Mesenchymal stem cell (in vitro differentiated cells and primary cell): Measurements from ENCODE around the gene FRAS1.
"Not testable (repeated sequence)": the region's sequence is repeated elsewhere in the genome, so short reads cannot be mapped to it uniquely, and the experiment has no call there.

Experiments used
- DNase-seq: peaks from one replicate; pipeline ENCODE4 v3.0.0-alpha.2; 2013
- H2AFZ ChIP-seq: one replicate; pipeline ENCODE4 v1.6.1; 2013; ENCODE audit warnings: low read depth, mild to moderate bottlenecking, control low read depth, inconsistent platforms, low read length, moderate library complexity
- H2AK5ac ChIP-seq: 2 replicates; pipeline ENCODE4 v1.6.1; 2013; ENCODE audit warnings: low read length, moderate library complexity, mild to moderate bottlenecking, inconsistent platforms; ENCODE audit not compliant: severe bottlenecking
- H2BK120ac ChIP-seq: one replicate; pipeline ENCODE4 v1.6.1; 2013; ENCODE audit warnings: low read depth, mild to moderate bottlenecking, inconsistent platforms, low read length, moderate library complexity
- H2BK12ac ChIP-seq, 2 experiments: one replicate each; pipeline ENCODE4 v1.6.1; 2013; ENCODE audit warnings: inconsistent platforms in 2 of 2, low read length in 2 of 2, mild to moderate bottlenecking in 2 of 2, moderate library complexity in 2 of 2, control low read depth in 1 of 2
- H2BK15ac ChIP-seq: one replicate; pipeline ENCODE4 v1.6.1; 2013; ENCODE audit warnings: mild to moderate bottlenecking, low read depth, inconsistent platforms; ENCODE audit not compliant: poor library complexity, severe bottlenecking
- H2BK5ac ChIP-seq: 2 replicates; pipeline ENCODE4 v1.6.1; 2013; ENCODE audit warnings: low read depth, mild to moderate bottlenecking, low read length, control low read depth, inconsistent platforms; ENCODE audit not compliant: poor library complexity, severe bottlenecking
- H3K14ac ChIP-seq, 2 experiments: one replicate each; pipeline ENCODE4 v1.6.1; 2013; ENCODE audit warnings: inconsistent platforms in 2 of 2, low read length in 2 of 2, control low read depth in 1 of 2, mild to moderate bottlenecking in 1 of 2, moderate library complexity in 1 of 2
- H3K18ac ChIP-seq, 2 experiments: one replicate each; pipeline ENCODE4 v1.6.1; 2013; ENCODE audit warnings: inconsistent platforms in 2 of 2, low read length in 2 of 2, control low read depth in 1 of 2, low read depth in 1 of 2, mild to moderate bottlenecking in 1 of 2
- H3K23ac ChIP-seq, 2 experiments: one replicate each; pipeline ENCODE4 v1.6.1; 2013; ENCODE audit warnings: inconsistent platforms in 2 of 2, low read length in 2 of 2, mild to moderate bottlenecking in 2 of 2, moderate library complexity in 2 of 2, control low read depth in 1 of 2
- H3K27ac ChIP-seq: 2 replicates; pipeline ENCODE4 v1.5.1; 2013; ENCODE audit warnings: mild to moderate bottlenecking, moderate library complexity, low read length, control low read depth, inconsistent platforms; ENCODE audit not compliant: poor library complexity, severe bottlenecking
- H3K27me3 ChIP-seq, 2 experiments: 2 replicates each; pipeline versions ENCODE4 v1.6.1 to v1.7.0; 2013; ENCODE audit warnings: low read length in 2 of 2, mild to moderate bottlenecking in 2 of 2, moderate library complexity in 2 of 2, control low read depth in 1 of 2, inconsistent platforms in 1 of 2; ENCODE audit not compliant: control insufficient read depth in 1 of 2, insufficient read depth in 1 of 2
- H3K36me3 ChIP-seq, 2 experiments: 2 replicates each; pipeline versions ENCODE4 v1.6.1 to v1.7.0; 2013; ENCODE audit warnings: low read length in 2 of 2, control low read depth in 1 of 2, inconsistent platforms in 1 of 2, low read depth in 1 of 2, mild to moderate bottlenecking in 1 of 2; ENCODE audit not compliant: insufficient read depth in 2 of 2, control insufficient read depth in 1 of 2
- H3K4ac ChIP-seq, 2 experiments: one replicate each; pipeline ENCODE4 v1.6.1; 2013; ENCODE audit warnings: inconsistent platforms in 2 of 2, low read length in 2 of 2, mild to moderate bottlenecking in 2 of 2, moderate library complexity in 2 of 2, control low read depth in 1 of 2, low read depth in 1 of 2
- H3K4me1 ChIP-seq: 2 replicates; pipeline ENCODE4 v1.6.1; 2013; ENCODE audit warnings: low read depth, low read length, control low read depth; ENCODE audit not compliant: control insufficient read depth, insufficient read depth
- H3K4me2 ChIP-seq: 2 replicates; pipeline ENCODE4 v1.6.1; 2013; ENCODE audit warnings: low read length, mild to moderate bottlenecking, inconsistent platforms; ENCODE audit not compliant: poor library complexity, severe bottlenecking
- H3K4me3 ChIP-seq, 2 experiments: 2 replicates each; pipeline versions ENCODE4 v1.5.1 to v1.7.0; 2013; ENCODE audit warnings: low read length in 2 of 2, mild to moderate bottlenecking in 2 of 2, control low read depth in 1 of 2, low read depth in 1 of 2; ENCODE audit not compliant: insufficient read depth in 1 of 2
- H3K79me1 ChIP-seq: replicated peaks from 2 replicates; pipeline ENCODE4 v1.6.1; 2013; ENCODE audit warnings: mild to moderate bottlenecking, control low read depth, low read length, inconsistent platforms; ENCODE audit not compliant: poor library complexity, severe bottlenecking
- H3K9ac ChIP-seq: 2 replicates; pipeline ENCODE4 v1.7.0; 2013; ENCODE audit warnings: mild to moderate bottlenecking, low read length, moderate library complexity
- H3K9me3 ChIP-seq: 2 replicates; pipeline ENCODE4 v1.7.0; 2013; ENCODE audit warnings: mild to moderate bottlenecking, low read length; ENCODE audit not compliant: control insufficient read depth
- H4K8ac ChIP-seq: one replicate; pipeline ENCODE4 v1.6.1; 2013; ENCODE audit warnings: inconsistent platforms, mild to moderate bottlenecking, low read length, moderate library complexity
- H4K91ac ChIP-seq: one replicate; pipeline ENCODE4 v1.6.1; 2013; ENCODE audit warnings: mild to moderate bottlenecking, low read length, inconsistent platforms
- WGBS: methylation state at CpG from one replicate; pipeline ENCODE4 v1.1.7; 2013; ENCODE audit warnings: mixed read lengths; 5-methylcytosine and 5-hydroxymethylcytosine counted together

FRAS1 gene

DNA sequence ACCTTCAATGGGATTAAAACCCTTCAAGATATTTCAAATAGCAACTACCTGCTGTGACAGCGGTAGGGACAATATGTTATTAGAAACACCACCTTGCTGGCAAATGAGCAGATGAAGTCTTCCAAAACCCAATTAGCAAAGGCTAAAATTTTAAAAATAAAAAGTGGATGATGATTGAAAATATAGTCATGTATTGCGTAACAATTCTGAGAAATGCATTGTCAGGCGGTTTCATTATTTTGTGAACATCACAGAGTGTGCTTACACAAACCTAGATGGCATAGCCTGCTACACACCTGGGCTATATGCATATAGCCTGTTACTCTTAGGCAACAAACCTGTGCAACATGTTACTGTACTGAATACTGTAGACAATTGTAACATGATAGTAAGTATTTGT lies 403.2 kb downstream of the FRAS1 start:
- Histone ChIP-seq H3K27ac (no peak overlapping the region), H4K8ac (no peak overlapping the region), H2BK12ac (no peak overlapping the region), H3K4me3 (no peak overlapping the region), H3K18ac (no peak overlapping the region), H4K91ac (no peak overlapping the region), H2BK5ac (no peak overlapping the region), H3K23ac (no peak overlapping the region), H3K36me3 (peaks cover 3 to 7% of the 10 kb centered on the region in 2 experiments), H3K14ac (no peak overlapping the region), H3K79me1 (no peaks in the 10 kb centered on the region), H2BK15ac (no peak overlapping the region), H2AFZ (no peak overlapping the region), H2BK120ac (no peak overlapping the region), H3K4me1 (no peaks in the 10 kb centered on the region), H3K4me2 (no peak overlapping the region), H2AK5ac (no peak overlapping the region), H3K9me3 (no peaks in the 10 kb centered on the region), H3K9ac (no peak overlapping the region), H3K4ac (no peak overlapping the region), H3K27me3 (no peaks in the 10 kb centered on the region)
- DNase-seq = no peak
- WGBS = 96% methylated on average over 3 of the region's 3 CpGs

DNA sequence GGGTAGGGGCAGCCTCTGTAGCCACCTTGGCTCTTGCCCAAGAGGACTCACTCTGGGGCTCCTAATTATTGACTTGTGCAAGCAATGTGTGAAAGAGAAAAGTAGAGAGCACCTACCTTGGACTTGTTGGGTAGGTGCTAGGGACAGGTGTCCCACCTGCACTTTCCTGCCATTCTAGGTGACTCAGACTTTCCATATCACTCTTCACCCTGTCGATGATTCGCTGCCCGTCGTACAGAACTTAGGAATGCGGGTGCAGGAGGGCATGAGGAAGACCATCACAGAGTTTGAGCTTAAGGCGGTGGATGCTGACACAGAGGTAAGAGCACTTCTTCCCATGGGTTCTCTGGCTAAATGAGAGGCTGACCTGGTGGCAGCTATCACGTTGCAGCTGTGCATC lies 407.1 kb downstream of the FRAS1 start:
- H3K14ac ChIP-seq = no peak overlapping the region
- H3K36me3 ChIP-seq = peaks cover 3 to 15% of the 10 kb centered on the region in 2 experiments
- no peaks in the 10 kb centered on the region for H3K4me1 ChIP-seq
- no peak overlapping the region for H4K8ac ChIP-seq
- no peak overlapping the region for H3K4me2 ChIP-seq
- H3K79me1 ChIP-seq = no peaks in the 10 kb centered on the region
- H2BK120ac ChIP-seq = no peak overlapping the region
- no peak overlapping the region for H2BK15ac ChIP-seq
- no peaks in the 10 kb centered on the region for H3K9me3 ChIP-seq
- no peak overlapping the region for H3K4me3 ChIP-seq
- no peak overlapping the region for H3K4ac ChIP-seq
- H2BK5ac ChIP-seq = no peak overlapping the region
- DNase-seq = no peak
- H3K9ac ChIP-seq = no peak overlapping the region
- H2AK5ac ChIP-seq = no peak overlapping the region
- H3K27ac ChIP-seq = no peak overlapping the region
- H2BK12ac ChIP-seq = no peak overlapping the region
- H3K23ac ChIP-seq = no peak overlapping the region
- no peaks in the 10 kb centered on the region for H3K27me3 ChIP-seq
- WGBS = 77% methylated on average over 7 of the region's 7 CpGs
- no peak overlapping the region for H4K91ac ChIP-seq
- H3K18ac ChIP-seq = no peak overlapping the region
- no peak overlapping the region for H2AFZ ChIP-seq

DNA sequence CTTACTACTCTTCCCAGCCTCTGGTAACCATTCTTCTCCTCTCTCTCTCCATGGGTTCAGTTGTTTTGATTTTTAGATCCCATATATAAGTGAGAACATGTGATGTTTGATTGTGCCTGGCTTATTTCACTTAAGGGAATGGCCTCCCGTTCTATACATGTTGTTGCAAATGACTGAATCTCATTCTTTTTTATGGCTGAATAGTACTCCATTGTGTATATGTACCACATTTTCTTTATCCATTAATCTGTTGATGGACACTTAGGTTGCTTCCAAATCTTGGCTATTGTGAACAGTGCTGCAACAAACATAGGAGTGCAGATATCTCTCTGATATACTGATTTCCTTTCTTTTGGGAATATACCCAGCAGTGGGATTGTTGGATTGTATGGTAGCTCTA lies 410.1 kb downstream of the FRAS1 start:
- WGBS = no CpG with 5 or more reads among the region's 1 CpG
- not testable (repeated sequence) for H4K91ac ChIP-seq, DNase-seq, H2BK15ac ChIP-seq, H2AFZ ChIP-seq, H2BK12ac ChIP-seq, H2BK120ac ChIP-seq, H3K9me3 ChIP-seq, H3K9ac ChIP-seq, H3K27ac ChIP-seq, H3K14ac ChIP-seq, H3K27me3 ChIP-seq, H3K4ac ChIP-seq, H3K4me3 ChIP-seq, H3K4me2 ChIP-seq, H3K79me1 ChIP-seq, H2AK5ac ChIP-seq, H3K18ac ChIP-seq, H3K4me1 ChIP-seq, H4K8ac ChIP-seq, H2BK5ac ChIP-seq, H3K23ac ChIP-seq
- H3K36me3 ChIP-seq = peaks cover 3 to 31% of the 10 kb centered on the region in 2 experiments

DNA sequence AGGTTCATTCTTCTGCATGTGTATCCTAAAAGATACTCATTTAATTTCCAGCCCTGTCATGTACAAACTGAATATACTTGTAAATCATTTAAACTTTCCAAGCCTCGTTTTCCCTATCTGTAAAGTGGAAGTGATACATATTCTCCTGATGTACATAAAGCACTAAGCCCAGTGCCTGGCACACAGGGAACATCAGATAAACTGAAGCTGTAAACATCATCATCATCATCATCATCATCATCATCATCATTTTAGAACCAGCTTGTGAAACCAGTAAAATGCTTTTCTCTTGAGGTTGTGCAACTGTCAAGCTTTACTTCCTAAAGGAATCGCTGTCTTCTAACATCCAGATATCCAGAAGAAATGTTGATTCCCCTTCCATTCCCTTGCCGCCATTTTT lies 411.1 kb downstream of the FRAS1 start:
- H3K23ac ChIP-seq = no peak overlapping the region
- no peak overlapping the region for H3K9ac ChIP-seq
- no peak for DNase-seq
- H3K18ac ChIP-seq = no peak overlapping the region
- H3K14ac ChIP-seq = no peak overlapping the region
- no peak overlapping the region for H4K8ac ChIP-seq
- H2AK5ac ChIP-seq = no peak overlapping the region
- H4K91ac ChIP-seq = no peak overlapping the region
- H2BK15ac ChIP-seq = no peak overlapping the region
- no peak overlapping the region for H2BK120ac ChIP-seq
- no peak overlapping the region for H2BK5ac ChIP-seq
- WGBS = 65% methylated on average over 3 of the region's 3 CpGs
- H3K36me3 ChIP-seq = peaks cover 3 to 36% of the 10 kb centered on the region in 2 experiments
- H3K79me1 ChIP-seq = no peaks in the 10 kb centered on the region
- H3K4me2 ChIP-seq = no peak overlapping the region
- H2AFZ ChIP-seq = no peak overlapping the region
- no peaks in the 10 kb centered on the region for H3K4me1 ChIP-seq
- no peak overlapping the region for H3K4ac ChIP-seq
- no peak overlapping the region for H3K27ac ChIP-seq
- H3K27me3 ChIP-seq = no peaks in the 10 kb centered on the region
- H3K4me3 ChIP-seq = no peak overlapping the region
- no peak overlapping the region for H2BK12ac ChIP-seq
- H3K9me3 ChIP-seq = no peaks in the 10 kb centered on the region
